Middle frontal gyrus (tissue), 1 donor: ENCODE data around the gene ANAPC16.
"Not testable (repeated sequence)": the region's sequence is repeated elsewhere in the genome, so short reads cannot be mapped to it uniquely, and the experiment has no call there.

Experiments
- DNase-seq: peaks from one replicate; pipeline ENCODE4 v3.0.0-alpha.2; 2015; ENCODE audit warnings: low spot score; ENCODE audit errors: extremely low spot score

ANAPC16 gene

GRCh38 chr10:72277340-72277995 lies 61.7 kb downstream of the ANAPC16 start:
- no peak for DNase-seq

GRCh38 chr10:72277996-72278667 lies 62.3 kb downstream of the ANAPC16 start:
- no peak for DNase-seq

- no peak for DNase-seq
Observed at GRCh38 chr10:72278668-72279393, 63.0 kb downstream of the ANAPC16 start.

- not testable (repeated sequence) for DNase-seq
Observed at GRCh38 chr10:72279587-72279986, 63.8 kb downstream of the ANAPC16 start.

- no peak for DNase-seq
Observed at GRCh38 chr10:72283131-72283530, 67.3 kb downstream of the ANAPC16 start.
